Neutrophil (primary cell): Measurements from ENCODE around the gene SH3GLB1.

Experiments used
- H3K27ac ChIP-seq: fragments of 200-600 bp; sonication (generic); 2 replicates; pipeline ENCODE4 v1.5.1; 2016; ENCODE audit warnings: mild to moderate bottlenecking, moderate library complexity
- H3K27me3 ChIP-seq: fragments of 200-600 bp; sonication (generic); 2 replicates; pipeline ENCODE4 v1.6.0; 2016; ENCODE audit warnings: mild to moderate bottlenecking
- H3K36me3 ChIP-seq: fragments of 200-600 bp; sonication (generic); 2 replicates; pipeline ENCODE4 v1.5.1; 2017
- H3K4me1 ChIP-seq, 2 experiments: fragments of 200-600 bp in 1 of 2; sonication (generic) in 1 of 2; 1 replicate in 1 of 2; 2 replicates in 1 of 2; pipeline versions ENCODE4 v1.5.1 to v1.6.1; 2013 to 2016; ENCODE audit warnings: low read depth in 1 of 2, low read length in 1 of 2, mild to moderate bottlenecking in 1 of 2, moderate library complexity in 1 of 2; ENCODE audit not compliant: control insufficient read depth in 1 of 2, insufficient read depth in 1 of 2
- H3K4me3 ChIP-seq, 2 experiments: fragments of 200-600 bp in 1 of 2; sonication (generic) in 1 of 2; 1 replicate in 1 of 2; 2 replicates in 1 of 2; pipeline ENCODE4 v1.5.1; 2013 to 2016; ENCODE audit warnings: low read depth in 1 of 2, low read length in 1 of 2, mild to moderate bottlenecking in 1 of 2, moderate library complexity in 1 of 2
- H3K9me3 ChIP-seq: fragments of 200-600 bp; sonication (generic); 2 replicates; pipeline ENCODE4 v1.5.1; 2016
- CTCF ChIP-seq: fragments of 200-600 bp; sonication (generic); IDR thresholded peaks from 2 replicates; pipeline ENCODE4 v1.5.1; 2016; ENCODE audit warnings: antibody characterized with exemption

SH3GLB1 gene

GRCh38 chr1:86750530-86750929 is 46.2 kb downstream of the SH3GLB1 start:
- TF ChIP-seq CTCF = no peak
- H3K4me3 ChIP-seq = no peak overlapping the region
- no peaks in the 10 kb centered on the region for H3K9me3 ChIP-seq
- no peaks in the 10 kb centered on the region for H3K27me3 ChIP-seq
- no peak overlapping the region for H3K27ac ChIP-seq
- peaks cover 8 to 12% of the 10 kb centered on the region in 2 experiments for H3K4me1 ChIP-seq
- peaks cover 23% of the 10 kb centered on the region for H3K36me3 ChIP-seq

GRCh38 chr1:86751923-86752322 is 47.5 kb downstream of the SH3GLB1 start:
- no peak overlapping the region for H3K4me3 ChIP-seq
- peaks cover 11% of the 10 kb centered on the region for H3K36me3 ChIP-seq
- H3K4me1 ChIP-seq = peaks cover 15 to 19% of the 10 kb centered on the region in 2 experiments
- no peak overlapping the region for H3K27ac ChIP-seq
- no peaks in the 10 kb centered on the region for H3K9me3 ChIP-seq
- H3K27me3 ChIP-seq = no peaks in the 10 kb centered on the region
- TF ChIP-seq CTCF = no peak

GRCh38 chr1:86753700-86754099 is 49.3 kb downstream of the SH3GLB1 start:
- H3K27me3 ChIP-seq = no peaks in the 10 kb centered on the region
- peaks cover 15 to 19% of the 10 kb centered on the region in 2 experiments for H3K4me1 ChIP-seq

GRCh38 chr1:86754265-86754974 is 50.0 kb downstream of the SH3GLB1 start:
- Histone ChIP-seq H3K36me3 (no peaks in the 10 kb centered on the region), H3K27me3 (no peaks in the 10 kb centered on the region), H3K27ac (no peak overlapping the region), H3K9me3 (no peaks in the 10 kb centered on the region), H3K4me3 (no peak overlapping the region), H3K4me1 (peaks cover 15 to 19% of the 10 kb centered on the region in 2 experiments)
- no peak for TF ChIP-seq CTCF

More at GRCh38 chr1:86753700-86754099, 49.3 kb downstream of the SH3GLB1 start:
- no peak overlapping the region for H3K4me3 ChIP-seq
- H3K27ac ChIP-seq = no peak overlapping the region
- TF ChIP-seq CTCF = no peak
- H3K9me3 ChIP-seq = no peaks in the 10 kb centered on the region
- H3K36me3 ChIP-seq = no peaks in the 10 kb centered on the region

GRCh38 chr1:86756062-86756406 is 51.7 kb downstream of the SH3GLB1 start:
- peak overlapping the region; percentile 2 for H3K27ac ChIP-seq
- H3K4me1 ChIP-seq = peaks cover 15 to 19% of the 10 kb centered on the region in 2 experiments
- no peak for TF ChIP-seq CTCF
- no peak overlapping the region for H3K4me3 ChIP-seq
- no peaks in the 10 kb centered on the region for H3K36me3 ChIP-seq
- H3K27me3 ChIP-seq = no peaks in the 10 kb centered on the region
- H3K9me3 ChIP-seq = no peaks in the 10 kb centered on the region
